ENCODE results near the gene CDK18.

CDK18 gene

GRCh38 chr1:205572421-205572820 is 68.0 kb downstream of the CDK18 start:
- DNase-seq: no peak

- no peak for DNase-seq
Measured at GRCh38 chr1:205575294-205575885, 70.9 kb downstream of the CDK18 start.

GRCh38 chr1:205576011-205576410 is 71.5 kb downstream of the CDK18 start:
- DNase-seq: no peak

DNA sequence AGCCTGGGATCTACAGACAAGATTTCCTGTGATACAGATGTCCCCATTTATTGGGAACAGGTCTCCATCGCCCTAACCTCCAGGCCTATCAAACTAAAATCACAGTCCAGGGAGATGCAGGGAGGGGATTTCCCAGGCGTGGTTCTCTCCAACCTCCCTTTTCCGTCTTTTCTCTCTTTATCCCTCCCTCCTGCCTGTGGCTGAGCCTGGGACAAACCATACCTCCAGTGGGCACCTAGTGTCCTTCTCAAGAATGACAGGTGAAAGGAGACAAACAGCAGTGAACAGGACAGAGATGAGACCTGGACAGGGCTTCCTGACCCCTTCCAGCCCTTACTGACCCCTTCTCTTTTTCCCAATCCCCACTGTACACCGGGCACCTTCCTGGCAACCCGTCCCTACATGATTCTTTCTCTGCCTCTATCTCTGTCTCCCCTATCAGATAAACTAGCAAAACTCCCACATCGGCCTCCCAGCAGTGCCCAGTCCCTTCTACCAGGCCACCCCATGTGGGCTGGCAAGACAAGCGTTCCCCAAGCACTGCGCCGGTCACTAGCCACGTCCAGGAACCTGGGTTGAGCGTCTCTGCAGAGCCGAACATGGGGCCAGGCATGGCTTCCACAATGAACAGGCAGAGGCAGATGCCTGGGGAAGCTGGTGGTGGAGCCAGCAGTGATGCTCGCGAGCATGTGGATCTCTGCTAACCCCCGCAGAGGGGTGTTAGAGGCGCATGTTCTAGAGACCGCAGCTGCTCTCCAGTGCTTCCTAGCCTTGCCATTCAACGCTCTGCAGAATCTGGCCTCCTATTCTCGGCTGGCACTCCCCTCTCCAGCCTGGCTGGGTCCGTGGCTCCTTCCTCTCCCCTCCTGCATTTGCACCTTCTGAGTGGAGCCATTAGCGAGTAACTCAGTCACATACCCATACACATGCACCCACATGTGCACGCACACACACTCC is 72.6 kb downstream of the CDK18 start:
- no peak for DNase-seq

- DNase-seq: no peak
Measured at GRCh38 chr1:205577874-205578658, 73.6 kb downstream of the CDK18 start.

- no peak for DNase-seq
Measured at GRCh38 chr1:205578780-205579571, 74.5 kb downstream of the CDK18 start.

DNA sequence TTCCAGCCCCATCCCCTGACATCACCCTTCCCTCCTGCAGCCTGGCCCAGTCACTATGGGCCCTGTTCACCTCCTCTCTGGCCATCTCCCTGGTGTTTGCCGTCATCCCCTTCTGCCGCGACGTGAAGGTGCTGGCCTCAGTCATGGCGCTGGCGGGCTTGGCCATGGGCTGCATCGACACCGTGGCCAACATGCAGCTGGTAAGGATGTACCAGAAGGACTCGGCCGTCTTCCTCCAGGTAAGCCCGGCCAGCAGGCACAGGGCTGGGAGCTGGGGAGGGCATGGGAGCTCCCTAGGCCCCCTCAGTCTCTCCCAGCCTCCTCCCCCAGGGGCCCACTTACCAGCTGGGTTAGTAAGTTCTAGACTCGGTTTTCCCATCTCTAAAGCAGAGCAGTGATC is 75.2 kb downstream of the CDK18 start:
- DNase-seq: no peak

DNA sequence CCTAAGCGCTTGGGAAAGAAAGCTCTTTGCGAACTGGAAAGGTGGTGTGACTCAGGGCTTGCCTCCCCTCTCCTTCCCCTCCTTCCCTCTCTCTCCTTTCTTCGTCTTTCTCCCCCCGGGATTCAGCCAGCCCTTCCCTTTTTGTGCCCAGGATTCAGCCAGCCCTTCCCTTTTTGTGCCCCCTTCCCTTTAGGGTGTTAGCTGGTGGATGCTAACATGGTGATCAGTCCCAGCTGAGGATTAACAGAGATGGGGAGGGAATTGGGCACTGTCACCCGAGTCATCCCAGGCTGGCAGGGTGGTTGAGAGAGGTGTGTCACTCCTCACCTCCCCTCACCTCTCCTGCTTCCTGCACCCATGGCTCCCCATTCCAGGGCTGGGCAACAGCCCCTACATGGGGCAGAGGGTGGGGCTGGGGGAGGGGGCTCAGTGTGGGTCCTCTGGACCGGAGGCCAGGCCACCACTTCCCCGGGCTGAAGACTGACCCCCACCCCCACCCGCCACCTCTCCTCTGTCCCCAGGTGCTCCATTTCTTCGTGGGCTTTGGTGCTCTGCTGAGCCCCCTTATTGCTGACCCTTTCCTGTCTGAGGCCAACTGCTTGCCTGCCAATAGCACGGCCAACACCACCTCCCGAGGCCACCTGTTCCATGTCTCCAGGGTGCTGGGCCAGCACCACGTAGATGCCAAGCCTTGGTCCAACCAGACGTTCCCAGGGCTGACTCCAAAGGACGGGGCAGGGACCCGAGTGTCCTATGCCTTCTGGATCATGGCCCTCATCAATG is 75.9 kb downstream of the CDK18 start:
- no peak for DNase-seq

DNA sequence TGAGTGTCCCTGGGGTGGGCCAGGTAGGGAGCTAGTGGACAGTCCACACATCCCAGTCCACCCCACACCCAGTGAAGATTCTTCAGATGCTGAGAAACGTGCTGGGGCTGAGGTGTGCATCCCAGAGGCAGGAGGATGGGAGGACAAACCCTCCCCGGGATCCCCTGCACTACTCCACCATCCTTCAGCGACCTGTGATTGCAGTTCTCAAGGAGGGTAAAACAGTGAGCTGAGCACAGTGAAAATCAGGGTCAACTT is 76.4 kb downstream of the CDK18 start:
- DNase-seq: no peak

DNA sequence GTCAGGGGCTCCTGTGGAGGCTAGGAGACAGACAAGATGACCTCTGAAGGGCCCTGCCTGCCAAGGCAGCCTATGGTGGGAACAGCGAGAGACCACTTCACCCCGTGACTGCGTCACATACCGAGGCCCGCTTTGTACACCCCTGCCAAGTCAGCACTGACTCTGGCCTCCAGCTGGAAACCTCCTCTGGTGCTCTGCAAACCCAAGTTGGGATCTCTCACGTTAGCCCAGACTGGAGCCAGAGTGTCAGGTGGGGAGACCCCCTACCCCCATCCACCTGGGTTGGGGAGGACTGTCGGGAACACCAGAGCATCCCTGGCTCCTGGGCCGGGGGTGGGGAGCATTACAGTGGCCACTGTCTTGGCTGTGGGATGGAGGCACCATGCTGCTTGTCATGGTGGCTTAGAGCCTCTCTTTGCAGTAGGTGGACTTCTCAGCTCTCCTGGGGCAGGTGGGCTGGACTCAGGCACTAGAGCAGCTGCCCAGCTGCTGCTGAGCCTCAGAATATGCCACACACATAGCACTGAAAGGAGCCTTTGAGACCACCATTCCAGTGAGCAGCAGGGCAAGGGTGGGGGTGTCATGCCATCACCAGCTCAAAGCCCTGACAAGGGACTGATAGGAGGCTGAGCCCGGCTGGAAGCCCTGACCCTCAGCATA is 77.0 kb downstream of the CDK18 start:
- no peak for DNase-seq

- DNase-seq: no peak
Measured at GRCh38 chr1:205582046-205582445, 77.6 kb downstream of the CDK18 start.

Data from eye (tissue), 1 donor.